Epithelial cell of proximal tubule (primary cell): ENCODE results near the gene CLEC12A. TPM values are rescaled to one million over a fixed set of nuclear protein-coding genes. Genes with fewer than 3 reads are reported as not detected.
"Not testable (repeated sequence)": the region's sequence is repeated elsewhere in the genome, so short reads cannot be mapped to it uniquely, and the experiment has no call there.

ENCODE experiments used
- DNase-seq: peaks from one replicate; pipeline ENCODE4 v3.0.0-alpha.2; 2011; ENCODE audit warnings: low read depth
- H3K4me3 ChIP-seq: 2 replicates; pipeline ENCODE4 v1.5.1; 2011; ENCODE audit warnings: low read depth, mild to moderate bottlenecking, low read length
- CTCF ChIP-seq: conservative IDR thresholded peaks from 2 replicates; pipeline ENCODE4 v1.5.1; 2012; ENCODE audit warnings: low read depth, mild to moderate bottlenecking, low read length
- total RNA-seq: library from RNA; depleted of rRNA; stranded (reverse); fragments of >200 nt; gene quantifications from 2 replicates; pipeline ENCODE4 v1.2.3, GENCODE V29; 2015

Gene CLEC12A
- total RNA-seq, 1 donor from 2014 or later: not detected

- no peak for TF ChIP-seq CTCF
- no peak overlapping the region for H3K4me3 ChIP-seq
Observed at GRCh38 chr12:9961901-9962300, 9.3 kb upstream of the CLEC12A start.

GRCh38 chr12:9969673-9970072 lies 1.5 kb upstream of the CLEC12A start:
- DNase-seq: no peak
- no peak for TF ChIP-seq CTCF
- H3K4me3 ChIP-seq: no peak overlapping the region

More at GRCh38 chr12:9961901-9962300, 9.3 kb upstream of the CLEC12A start:
- DNase-seq: no peak

DNA sequence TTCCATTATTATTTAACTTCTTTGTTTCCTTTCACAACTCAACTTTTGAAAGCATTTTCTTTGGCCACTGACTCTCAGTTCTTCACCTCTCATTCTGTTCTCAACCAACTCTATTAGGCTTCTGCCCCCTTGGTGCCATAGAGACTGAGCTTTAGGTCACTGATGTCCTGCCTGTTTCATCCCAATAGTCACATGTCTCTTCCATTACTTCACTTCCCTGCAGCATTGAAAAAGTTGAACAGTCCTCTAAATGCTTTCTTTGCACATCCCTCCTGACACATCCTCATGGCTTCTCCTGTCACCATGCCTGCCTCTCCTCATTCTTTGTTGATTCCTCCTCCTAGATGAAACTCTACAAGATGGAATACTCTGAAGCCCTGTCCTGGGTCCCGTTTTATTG lies 2.7 kb downstream of the CLEC12A start:
- no peak for DNase-seq
- no peak for TF ChIP-seq CTCF
- no peak overlapping the region for H3K4me3 ChIP-seq

GRCh38 chr12:9974731-9975130 lies 3.5 kb downstream of the CLEC12A start:
- not testable (repeated sequence) for DNase-seq

GRCh38 chr12:9975614-9976013 lies 4.4 kb downstream of the CLEC12A start:
- no peak for TF ChIP-seq CTCF
- DNase-seq: no peak

More at GRCh38 chr12:9974731-9975130, 3.5 kb downstream of the CLEC12A start:
- H3K4me3 ChIP-seq: not testable (repeated sequence)

DNA sequence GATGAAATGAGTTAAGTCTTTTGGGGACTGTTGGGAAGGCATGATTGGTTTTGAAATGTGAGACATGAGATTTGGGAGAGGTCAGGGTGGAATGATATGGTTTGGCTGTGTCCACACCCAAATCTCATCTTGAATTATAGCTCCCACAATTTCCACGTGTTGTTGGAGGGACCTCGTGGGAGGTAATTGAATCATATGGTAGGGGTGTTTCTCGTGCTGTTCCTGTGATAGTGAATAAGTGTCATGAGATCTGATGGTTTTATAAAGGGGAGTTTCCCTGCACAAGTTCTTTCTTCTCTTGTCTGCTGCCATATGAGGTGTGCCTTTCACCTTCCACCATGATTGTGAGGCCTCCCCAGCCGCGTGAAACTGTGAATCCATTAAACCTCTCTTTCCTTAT lies 5.4 kb downstream of the CLEC12A start:
- not testable (repeated sequence) for DNase-seq, H3K4me3 ChIP-seq

More at GRCh38 chr12:9975614-9976013, 4.4 kb downstream of the CLEC12A start:
- no peak overlapping the region for H3K4me3 ChIP-seq

- DNase-seq: no peak
- H3K4me3 ChIP-seq: no peak overlapping the region
- no peak for TF ChIP-seq CTCF
Observed at GRCh38 chr12:9977916-9978315, 6.7 kb downstream of the CLEC12A start.

- TF ChIP-seq CTCF: no peak
- H3K4me3 ChIP-seq: no peak overlapping the region
- no peak for DNase-seq
Observed at GRCh38 chr12:9980126-9980525, 8.9 kb downstream of the CLEC12A start.
